Stomach (tissue), 9 donors: ENCODE measurements around the gene TP73. TPM values are rescaled to one million over a fixed set of nuclear protein-coding genes. Genes with fewer than 3 reads are reported as not detected.

Source experiments
- DNase-seq, 2 donors: peaks; one replicate each; pipeline versions ENCODE4 v3.0.0 to v3.0.0-alpha.2; 2013 to 2019
- H3K27ac ChIP-seq, 5 donors: fragments of 200-600 bp in 4 of 5; sonication (generic) in 4 of 5; one replicate each; pipeline ENCODE4 v1.5.1; 2013 to 2019; ENCODE audit warnings: mild to moderate bottlenecking in 1 of 5, moderate library complexity in 1 of 5
- H3K27me3 ChIP-seq, 3 donors: fragments of 200-600 bp; sonication (generic); one replicate each; pipeline ENCODE4 v1.5.1; 2017 to 2019; ENCODE audit warnings: mixed run types in 1 of 3
- H3K36me3 ChIP-seq, 4 donors: fragments of 200-600 bp; sonication (generic); 1 replicate in 3 of 4; 2 replicates in 1 of 4; pipeline ENCODE4 v1.5.1; 2016 to 2019
- H3K4me1 ChIP-seq, 4 donors: fragments of 200-600 bp; sonication (generic); one replicate each; pipeline ENCODE4 v1.5.1; 2016 to 2019
- H3K4me3 ChIP-seq, 4 donors: fragments of 200-600 bp; sonication (generic) in 3 of 4; one replicate each; pipeline ENCODE4 v1.5.1; 2016 to 2019; ENCODE audit warnings: mild to moderate bottlenecking in 1 of 4
- H3K9me3 ChIP-seq, 4 donors: fragments of 200-600 bp; sonication (generic); one replicate each; pipeline ENCODE4 v1.5.1; 2016 to 2019
- EP300 ChIP-seq: sonication (generic); formaldehyde crosslinking; IDR thresholded peaks from one replicate; pipeline ENCODE4 v1.6.1; 2017; ENCODE audit warnings: antibody characterized with exemption
- POLR2A ChIP-seq, 4 donors: fragments of 450-650 bp; IDR thresholded peaks; one replicate each; pipeline ENCODE4 v1.6.1; 2016; ENCODE audit warnings: antibody characterized with exemption in 4 of 4, control low read depth in 2 of 4, mild to moderate bottlenecking in 1 of 4, moderate library complexity in 1 of 4
- POLR2AphosphoS5 ChIP-seq, 3 donors: sonication (generic); formaldehyde crosslinking; IDR thresholded peaks; one replicate each; pipeline ENCODE4 v1.6.1; 2016; ENCODE audit warnings: antibody characterized with exemption in 3 of 3
- WGBS, 5 donors: extraction: QIAGEN DNeasy Blood & Tissue Kit in 3 of 5; methylation state at CpG; one replicate each; pipeline versions ENCODE4 v1.1.5 to v1.1.7; 2013 to 2018; 5-methylcytosine and 5-hydroxymethylcytosine counted together
- intact Hi-C: fragments of 100-400 bp; cut with DNase I; formaldehyde crosslinking; loops from one replicate; pipeline ENCODE4 v1.15.1; 2023; ENCODE audit warnings: low total_unique reads
- polyA plus RNA-seq, 3 donors: library from polyadenylated mRNA; stranded (reverse); fragments of 200-250 nt; gene quantifications; one replicate each; pipeline ENCODE4 v1.2.3, GENCODE V29; 2013
- total RNA-seq, 5 donors: library from RNA; depleted of rRNA; stranded (reverse); fragments of >200 nt; gene quantifications; one replicate each; pipeline versions ENCODE4 v1.1.0 to v1.2.3, GENCODE V29; 2014 to 2016
- TF ChIP-seq, protein P1 (sequence below), 7 experiments: fragments of 450-650 bp in 4 of 7; fragments of 200-600 bp in 3 of 7; sonication (generic) in 3 of 7; IDR thresholded peaks; one replicate each; pipeline ENCODE4 v1.5.1; 2016 to 2019; ENCODE audit warnings: antibody characterized with exemption in 7 of 7, control low read depth in 2 of 7, mild to moderate bottlenecking in 1 of 7
- donor health status: healthy with polysubstance abuse.
- donor health status: Bipolar disorder and iron deficiency.
- donor health status: healthy.

TP73 gene
- total and polyA plus RNA-seq, 8 donors, result 0.25 to 9.8 (median 1.4) TPM; not detected in 4

- H3K9me3 ChIP-seq, result no peaks in the 10 kb centered on the region
- TF ChIP-seq, protein P1, sequence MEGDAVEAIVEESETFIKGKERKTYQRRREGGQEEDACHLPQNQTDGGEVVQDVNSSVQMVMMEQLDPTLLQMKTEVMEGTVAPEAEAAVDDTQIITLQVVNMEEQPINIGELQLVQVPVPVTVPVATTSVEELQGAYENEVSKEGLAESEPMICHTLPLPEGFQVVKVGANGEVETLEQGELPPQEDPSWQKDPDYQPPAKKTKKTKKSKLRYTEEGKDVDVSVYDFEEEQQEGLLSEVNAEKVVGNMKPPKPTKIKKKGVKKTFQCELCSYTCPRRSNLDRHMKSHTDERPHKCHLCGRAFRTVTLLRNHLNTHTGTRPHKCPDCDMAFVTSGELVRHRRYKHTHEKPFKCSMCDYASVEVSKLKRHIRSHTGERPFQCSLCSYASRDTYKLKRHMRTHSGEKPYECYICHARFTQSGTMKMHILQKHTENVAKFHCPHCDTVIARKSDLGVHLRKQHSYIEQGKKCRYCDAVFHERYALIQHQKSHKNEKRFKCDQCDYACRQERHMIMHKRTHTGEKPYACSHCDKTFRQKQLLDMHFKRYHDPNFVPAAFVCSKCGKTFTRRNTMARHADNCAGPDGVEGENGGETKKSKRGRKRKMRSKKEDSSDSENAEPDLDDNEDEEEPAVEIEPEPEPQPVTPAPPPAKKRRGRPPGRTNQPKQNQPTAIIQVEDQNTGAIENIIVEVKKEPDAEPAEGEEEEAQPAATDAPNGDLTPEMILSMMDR (IDR thresholded peaks at IDR 0.05), result no peak
- TF ChIP-seq POLR2AphosphoS5 (IDR thresholded peaks at IDR 0.05) (no peak), POLR2A (IDR thresholded peaks at IDR 0.05) (no peak), EP300 (no peak)
- peaks cover 0 to 50% (median 3%) of the 10 kb centered on the region in 3 donors for H3K27me3 ChIP-seq
- no peak overlapping the region for H3K27ac ChIP-seq
- H3K4me3 ChIP-seq, result no peak overlapping the region
- DNase-seq, result no peak
- 88 to 94% (median 93%) methylated on average over 40 to 50 of the region's 50 CpGs for WGBS, 5 donors
- peaks cover 0 to 3% (median 1%) of the 10 kb centered on the region in 4 donors for H3K4me1 ChIP-seq
- intact Hi-C loops, result no loop called here
- no peaks in the 10 kb centered on the region for H3K36me3 ChIP-seq
Measured at GRCh38 chr1:3690282-3691065, 38.2 kb downstream of the TP73 start.

GRCh38 chr1:3691421-3692204, 39.3 kb downstream of the TP73 start:
- H3K36me3 ChIP-seq, result no peaks in the 10 kb centered on the region
- intact Hi-C loops, result no loop called here
- H3K9me3 ChIP-seq, result no peaks in the 10 kb centered on the region
- H3K27ac ChIP-seq, result no peak overlapping the region
- 81 to 88% (median 85%) methylated on average over 24 of the region's 24 CpGs for WGBS, 5 donors
- no peak for DNase-seq
- no peak overlapping the region for H3K4me3 ChIP-seq
- TF ChIP-seq EP300 (no peak), POLR2A (IDR thresholded peaks at IDR 0.05) (no peak)
- peaks cover 0 to 8% (median 5%) of the 10 kb centered on the region in 4 donors for H3K4me1 ChIP-seq
- H3K27me3 ChIP-seq, result peaks cover 0 to 58% (median 14%) of the 10 kb centered on the region in 3 donors

DNA sequence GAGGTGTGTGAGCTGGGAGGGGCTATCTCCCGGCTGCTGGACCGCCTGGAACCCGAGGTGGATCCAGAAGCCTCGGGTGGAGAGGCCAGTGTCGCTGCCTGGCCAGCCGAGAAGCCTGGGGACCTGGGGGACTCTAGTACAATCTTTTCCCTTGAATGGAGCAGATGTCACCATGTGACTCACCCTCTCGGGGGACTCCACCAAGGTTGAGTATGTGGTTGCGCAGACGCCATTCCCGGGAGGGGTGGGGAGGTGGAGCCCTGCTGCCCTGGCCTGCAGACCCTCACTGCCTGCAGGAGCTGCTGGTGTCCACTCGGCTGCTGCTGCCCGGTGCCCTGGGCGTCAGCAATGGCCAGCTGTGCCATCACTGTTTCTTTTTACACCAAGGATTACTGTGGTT, 40.3 kb downstream of the TP73 start:
- Histone ChIP-seq H3K27ac (no peak overlapping the region), H3K36me3 (no peaks in the 10 kb centered on the region), H3K4me1 (peaks cover 0 to 8% (median 5%) of the 10 kb centered on the region in 4 donors), H3K4me3 (no peak overlapping the region), H3K27me3 (peaks cover 0 to 61% (median 22%) of the 10 kb centered on the region in 3 donors), H3K9me3 (no peaks in the 10 kb centered on the region)
- TF ChIP-seq EP300 (no peak), POLR2AphosphoS5 (IDR thresholded peaks at IDR 0.05) (no peak), POLR2A (IDR thresholded peaks at IDR 0.05) (no peak)
- TF ChIP-seq, protein P1 (IDR thresholded peaks at IDR 0.05), result no peak
- intact Hi-C loops, result no loop called here
- 69 to 83% (median 74%) methylated on average over 12 to 13 of the region's 13 CpGs for WGBS, 5 donors
- no peak for DNase-seq

DNA sequence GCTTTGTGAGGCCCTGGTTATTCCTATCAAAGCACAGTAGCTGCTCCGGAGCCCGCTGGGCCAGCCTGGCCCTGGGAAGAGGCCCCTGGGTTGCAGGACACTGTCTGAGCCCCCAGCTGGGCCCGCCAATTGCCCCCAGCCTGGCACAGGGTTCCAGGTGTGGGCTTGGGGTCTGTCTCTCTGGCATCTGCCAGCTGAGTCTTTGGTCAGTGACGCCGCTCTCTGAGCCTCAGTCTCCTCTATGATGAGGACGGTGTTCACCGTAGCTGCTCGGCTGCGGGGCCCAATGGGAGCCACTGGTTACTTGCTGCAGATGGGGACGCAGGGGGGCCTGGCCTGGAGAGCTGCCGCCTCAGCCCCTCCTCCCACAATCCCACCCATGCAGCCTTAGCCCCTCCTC, 41.0 kb downstream of the TP73 start:
- no peaks in the 10 kb centered on the region for H3K9me3 ChIP-seq
- H3K27me3 ChIP-seq, result peaks cover 0 to 61% (median 23%) of the 10 kb centered on the region in 3 donors
- no peak overlapping the region for H3K4me3 ChIP-seq
- DNase-seq, result no peak
- H3K27ac ChIP-seq, result no peak overlapping the region
- H3K36me3 ChIP-seq, result no peaks in the 10 kb centered on the region
- H3K4me1 ChIP-seq, result peaks cover 0 to 8% (median 5%) of the 10 kb centered on the region in 4 donors
- WGBS, 5 donors, result 79 to 95% (median 89%) methylated on average over 11 of the region's 11 CpGs
- intact Hi-C loops, result no loop called here
- TF ChIP-seq EP300, result no peak
- no peak for TF ChIP-seq POLR2A (IDR thresholded peaks at IDR 0.05)
- TF ChIP-seq, protein P1 (IDR thresholded peaks at IDR 0.05), result no peak
- no peak for TF ChIP-seq POLR2AphosphoS5 (IDR thresholded peaks at IDR 0.05)
